HG02610 (cell line): ENCODE data around the gene RASGRF1.

Source experiments
- ATAC-seq: cut with Tn5 transposase; IDR thresholded peaks from one replicate; pipeline ENCODE4 v1.9.1; 2021; ENCODE audit warnings: mild to moderate bottlenecking, moderate library complexity; ENCODE audit not compliant: unreplicated experiment

Gene RASGRF1

GRCh38 chr15:78992416-78993256 is 97.9 kb downstream of the RASGRF1 start:
- ATAC-seq, result no peak

- no peak for ATAC-seq
Measured at GRCh38 chr15:78991879-78992278, 98.7 kb downstream of the RASGRF1 start.

DNA sequence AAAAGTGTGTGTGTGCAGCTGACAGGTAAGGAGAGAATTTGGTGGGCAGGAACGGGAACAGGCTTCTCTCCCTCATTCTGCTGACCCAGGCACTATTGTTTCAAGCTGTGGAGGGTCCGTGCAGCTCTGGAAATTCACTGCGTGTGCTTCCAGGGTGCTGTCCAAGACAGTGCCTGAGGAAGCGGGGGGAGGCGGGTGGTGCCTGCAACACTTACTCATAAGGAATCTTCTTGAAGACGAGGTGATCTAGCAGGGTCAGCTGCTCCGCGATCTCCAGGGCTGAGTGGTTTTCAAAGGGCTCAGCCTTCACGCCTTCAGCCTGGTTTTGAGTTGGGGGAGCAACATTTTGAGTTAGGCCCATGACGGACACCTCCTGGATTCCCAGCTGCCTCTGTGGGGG is 99.1 kb downstream of the RASGRF1 start:
- no peak for ATAC-seq

DNA sequence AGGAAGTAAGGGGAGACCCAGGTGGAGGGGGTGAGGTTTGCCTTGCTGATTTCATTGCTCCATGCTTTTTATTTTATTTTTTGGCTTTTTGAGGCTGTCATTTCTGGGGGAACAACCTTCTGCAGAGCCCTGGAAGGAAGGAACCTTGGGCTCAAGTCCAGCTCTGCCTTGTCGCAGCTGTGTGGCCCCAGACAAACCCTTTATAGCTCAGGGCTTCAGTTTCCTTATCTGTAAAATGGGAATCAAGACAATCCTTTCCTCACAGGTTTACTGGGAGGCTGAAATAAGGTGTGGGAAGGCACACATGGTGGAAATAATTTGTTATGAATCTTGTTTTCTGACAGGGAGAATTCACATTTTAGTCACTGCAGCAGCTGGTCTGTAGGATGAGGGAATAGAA is 100.3 kb downstream of the RASGRF1 start:
- no peak for ATAC-seq

DNA sequence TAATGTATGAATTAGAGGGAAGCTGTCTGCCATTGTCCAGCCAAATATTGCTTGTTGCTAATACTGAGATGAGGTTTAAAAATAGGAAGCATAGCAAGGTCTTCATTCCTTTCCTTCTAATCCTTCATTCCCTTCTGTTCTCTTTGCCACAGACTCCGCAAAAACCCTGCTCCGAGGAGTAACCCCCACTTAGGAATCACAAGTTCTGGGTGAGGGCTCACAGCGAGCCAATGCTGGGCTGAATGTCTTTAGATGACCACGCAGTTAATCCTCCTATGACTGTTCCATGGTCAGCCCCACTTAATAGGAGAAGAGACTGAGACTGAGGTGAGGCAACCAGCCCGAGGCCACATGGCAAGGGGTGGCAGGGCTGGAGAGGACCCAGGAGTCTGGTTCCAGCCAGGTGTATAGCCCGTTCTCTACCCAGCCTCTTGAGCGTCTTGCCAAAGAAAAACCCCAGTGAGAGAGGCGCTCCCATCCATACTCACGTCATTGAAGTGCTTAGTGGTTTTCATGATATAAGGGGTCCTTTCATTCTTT is 100.8 kb downstream of the RASGRF1 start:
- ATAC-seq, result no peak

- peak; percentile 62 for ATAC-seq
Measured at GRCh38 chr15:78988361-78988911, 102.1 kb downstream of the RASGRF1 start.

GRCh38 chr15:78987556-78988360 is 102.8 kb downstream of the RASGRF1 start:
- ATAC-seq, result no peak

GRCh38 chr15:78985859-78986475 is 104.6 kb downstream of the RASGRF1 start:
- no peak for ATAC-seq

DNA sequence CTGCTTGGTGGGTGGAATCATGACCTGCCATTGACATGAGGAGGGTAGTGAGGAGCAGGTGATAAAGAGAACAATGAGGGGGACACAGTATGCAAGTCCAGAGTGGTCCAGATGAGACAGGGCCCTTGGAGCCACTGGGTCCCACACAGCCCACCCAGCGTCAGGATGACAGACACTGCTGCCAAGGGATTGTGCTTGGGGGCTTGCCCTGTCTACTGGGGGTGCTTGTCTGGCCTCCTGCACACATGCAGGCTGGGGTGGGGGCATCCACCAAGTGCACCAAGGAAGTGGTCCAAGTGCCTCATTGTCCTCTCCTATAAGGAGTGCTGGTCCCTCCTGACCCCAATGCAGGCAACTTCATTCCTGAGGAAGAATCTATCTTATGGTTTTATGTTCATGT is 106.5 kb downstream of the RASGRF1 start:
- no peak for ATAC-seq

DNA sequence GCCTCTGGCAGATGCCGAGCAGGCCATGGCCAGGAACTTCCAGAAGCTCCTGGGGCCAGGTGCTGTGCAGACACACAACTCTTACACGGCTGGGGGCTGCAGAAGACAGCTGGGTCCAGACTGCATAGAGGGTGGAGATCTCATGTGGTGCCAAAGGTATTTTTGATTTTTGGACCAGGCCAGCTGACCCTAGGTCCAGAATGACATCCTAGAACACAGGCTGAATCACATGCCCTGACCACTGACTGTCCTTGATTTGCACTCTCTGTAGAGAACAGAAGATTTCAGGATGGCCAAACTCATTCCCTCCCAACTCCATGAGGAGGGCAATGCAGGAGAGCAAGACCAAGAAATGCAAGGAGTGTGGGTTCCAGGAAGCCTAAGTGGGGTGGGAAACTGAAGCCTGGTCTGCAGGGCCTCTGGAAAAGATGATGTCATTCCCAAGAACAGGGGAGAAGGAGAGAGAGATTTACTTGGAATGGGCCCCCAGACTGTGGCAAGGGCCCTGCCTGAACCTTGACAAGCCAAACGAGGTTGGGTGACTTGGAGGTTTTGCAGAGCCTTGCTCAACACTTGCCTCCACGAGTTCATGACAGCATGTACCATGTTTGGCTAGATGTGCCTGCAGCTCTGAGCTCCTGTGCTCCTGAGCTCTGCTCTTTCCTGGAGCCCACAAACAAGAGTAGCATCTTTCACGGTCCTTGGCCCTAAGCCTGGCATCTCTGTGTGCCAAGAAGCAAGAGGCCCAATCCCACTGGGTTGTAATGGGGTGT is 107.2 kb downstream of the RASGRF1 start:
- no peak for ATAC-seq

DNA sequence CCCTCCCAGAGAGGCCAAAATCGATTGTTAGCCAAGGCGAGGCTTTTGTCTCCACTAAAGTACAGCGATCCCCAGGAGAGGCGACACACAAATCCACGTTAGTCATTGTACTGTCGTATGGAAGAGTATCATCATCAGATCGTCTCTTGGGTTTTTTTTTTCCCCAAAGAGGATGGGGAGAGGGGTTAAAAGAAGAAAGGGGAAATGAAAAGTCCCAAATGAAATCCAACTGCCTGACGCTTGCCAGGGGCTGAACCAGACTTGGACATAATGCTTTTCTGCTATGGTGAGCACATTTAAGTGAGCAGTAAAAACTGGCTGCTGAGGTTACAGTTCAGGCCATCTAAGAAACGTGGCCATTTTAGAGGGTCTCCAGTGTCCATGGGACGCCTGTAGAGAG is 107.8 kb downstream of the RASGRF1 start:
- no peak for ATAC-seq

- ATAC-seq, result no peak
Measured at GRCh38 chr15:78981532-78982313, 108.9 kb downstream of the RASGRF1 start.

GRCh38 chr15:78979456-78980320 is 110.9 kb downstream of the RASGRF1 start:
- no peak for ATAC-seq

GRCh38 chr15:78978601-78979179 is 111.9 kb downstream of the RASGRF1 start:
- ATAC-seq, result no peak

GRCh38 chr15:78977591-78978347 is 112.8 kb downstream of the RASGRF1 start:
- ATAC-seq, result peak; percentile 38

DNA sequence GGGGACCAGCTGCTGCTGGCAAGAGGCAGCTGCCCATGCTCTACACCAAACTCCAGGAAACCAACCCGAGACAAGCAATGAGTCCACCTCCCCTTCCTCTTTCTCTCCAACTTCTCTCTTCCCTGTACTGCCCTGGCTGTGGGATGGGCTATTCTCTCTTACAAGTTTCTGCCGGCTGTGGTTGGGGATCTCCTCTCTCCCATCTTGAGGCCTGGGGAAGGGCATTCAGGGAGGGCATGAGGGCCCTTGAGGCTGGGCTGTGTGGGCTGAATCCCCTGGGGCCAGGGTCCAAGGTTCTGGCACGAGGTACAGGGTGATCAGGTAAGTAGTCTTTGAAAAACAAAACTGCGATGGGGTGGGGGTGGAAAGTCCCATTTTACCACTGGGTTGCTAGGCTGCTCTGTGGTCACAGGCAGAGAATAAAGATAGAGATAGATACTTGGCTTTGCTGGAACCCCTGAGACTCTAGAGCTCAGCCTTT is 113.4 kb downstream of the RASGRF1 start:
- peak; percentile 86 for ATAC-seq

DNA sequence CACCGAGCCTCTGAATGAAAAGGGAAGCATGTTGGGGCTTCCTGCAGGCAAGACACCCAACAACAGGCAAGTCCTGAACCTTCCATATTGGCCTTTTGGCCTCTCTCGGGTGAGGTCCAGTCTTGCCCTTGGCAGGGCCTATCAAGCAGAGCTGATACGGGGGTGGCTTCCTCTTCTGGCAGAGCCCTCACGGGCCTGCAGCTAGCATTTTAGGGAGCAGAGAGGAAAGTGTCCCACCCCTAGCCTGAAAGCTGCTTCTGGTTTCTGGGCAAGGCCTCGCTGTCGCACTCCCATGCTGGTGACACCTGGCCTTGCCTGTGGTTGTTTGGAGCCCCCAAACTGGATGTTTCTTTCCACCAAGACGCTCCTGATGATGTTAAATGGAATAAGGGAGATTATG is 113.9 kb downstream of the RASGRF1 start:
- peak; percentile 2 for ATAC-seq
